Ectodermal cell (in vitro differentiated cells): ENCODE results near the gene TBC1D17.

Experiments
- H3K27ac ChIP-seq: 2 replicates; pipeline ENCODE4 v1.7.0; 2013; ENCODE audit warnings: mild to moderate bottlenecking, low read depth, low read length; ENCODE audit not compliant: insufficient read depth, poor library complexity, severe bottlenecking
- H3K27me3 ChIP-seq: 2 replicates; pipeline ENCODE4 v1.7.0; 2013; ENCODE audit warnings: mild to moderate bottlenecking, low read length; ENCODE audit not compliant: insufficient read depth, control insufficient read depth, poor library complexity, severe bottlenecking
- H3K36me3 ChIP-seq: one replicate; pipeline ENCODE4 v1.7.0; 2013; ENCODE audit warnings: low read length; ENCODE audit not compliant: control insufficient read depth, insufficient read depth
- H3K4me1 ChIP-seq: one replicate; pipeline ENCODE4 v1.7.0; 2013; ENCODE audit warnings: low read length; ENCODE audit not compliant: control insufficient read depth, insufficient read depth
- H3K4me3 ChIP-seq: 2 replicates; pipeline ENCODE4 v1.7.0; 2013; ENCODE audit warnings: low read depth, low read length, control low read depth; ENCODE audit not compliant: insufficient read depth
- H3K9me3 ChIP-seq: 2 replicates; pipeline ENCODE4 v1.7.0; 2013; ENCODE audit warnings: mild to moderate bottlenecking, low read length, moderate library complexity; ENCODE audit not compliant: control insufficient read depth
- WGBS, 2 experiments: methylation state at CpG; one replicate each; pipeline ENCODE4 v1.1.7; 2013; ENCODE audit warnings: missing lambda C conversion rate in 2 of 2; 5-methylcytosine and 5-hydroxymethylcytosine counted together

Gene TBC1D17

GRCh38 chr19:49884109-49884508, 6.6 kb downstream of the TBC1D17 start:
- H3K4me3 ChIP-seq, result no peak overlapping the region
- no peak overlapping the region for H3K27ac ChIP-seq
- H3K4me1 ChIP-seq, result no peaks in the 10 kb centered on the region
- H3K36me3 ChIP-seq, result peaks cover 44% of the 10 kb centered on the region
- WGBS, 2 experiments, result 96 to 97% methylated on average over 18 of the region's 18 CpGs
- H3K9me3 ChIP-seq, result no peaks in the 10 kb centered on the region
- peaks cover under 1% of the 10 kb centered on the region for H3K27me3 ChIP-seq

GRCh38 chr19:49884760-49885159, 7.3 kb downstream of the TBC1D17 start:
- Histone ChIP-seq H3K4me3 (no peak overlapping the region), H3K27me3 (peaks cover 7% of the 10 kb centered on the region), H3K4me1 (no peaks in the 10 kb centered on the region), H3K36me3 (peaks cover 44% of the 10 kb centered on the region), H3K9me3 (no peaks in the 10 kb centered on the region), H3K27ac (no peak overlapping the region)
- WGBS, 2 experiments, result 91 to 94% methylated on average over 3 of the region's 3 CpGs

DNA sequence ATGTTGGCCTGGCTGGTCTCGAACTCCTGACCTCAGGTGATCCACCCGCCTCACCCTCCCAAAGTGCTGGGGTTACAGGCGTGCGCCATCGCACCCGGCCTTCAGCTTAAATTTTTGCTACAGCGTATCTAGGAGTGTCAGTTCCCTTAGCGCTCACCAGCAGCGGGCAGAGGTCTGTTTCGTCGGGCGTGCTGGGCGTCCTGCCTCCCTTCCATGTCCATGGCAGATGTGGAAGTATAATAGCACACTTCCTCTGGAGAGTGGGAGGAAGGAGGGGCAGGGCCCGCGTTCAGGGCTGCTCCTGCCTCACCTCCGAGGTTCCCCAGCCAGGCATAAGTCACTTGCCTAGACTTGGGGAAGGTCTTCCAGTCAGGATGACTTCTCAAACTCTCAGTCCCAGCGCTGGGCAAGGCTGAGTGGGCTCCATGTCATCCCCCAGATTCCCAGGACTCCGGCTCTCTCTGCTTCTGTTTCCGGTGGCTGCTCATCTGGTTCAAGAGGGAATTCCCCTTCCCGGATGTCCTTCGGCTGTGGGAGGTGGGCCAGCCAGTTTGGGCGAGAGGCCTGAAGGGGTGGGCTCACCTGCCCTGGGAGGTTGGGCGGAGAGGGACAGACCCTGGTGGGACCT, 9.6 kb downstream of the TBC1D17 start:
- Histone ChIP-seq H3K4me1 (no peaks in the 10 kb centered on the region), H3K9me3 (no peaks in the 10 kb centered on the region), H3K27ac (no peak overlapping the region), H3K36me3 (peaks cover 27% of the 10 kb centered on the region), H3K27me3 (peaks cover 16% of the 10 kb centered on the region), H3K4me3 (no peak overlapping the region)
- WGBS, 2 experiments, result 93 to 95% methylated on average over 23 of the region's 23 CpGs

- Histone ChIP-seq H3K9me3 (no peaks in the 10 kb centered on the region), H3K27me3 (peaks cover 16% of the 10 kb centered on the region), H3K4me3 (no peak overlapping the region), H3K27ac (no peak overlapping the region), H3K36me3 (peaks cover 20% of the 10 kb centered on the region), H3K4me1 (no peaks in the 10 kb centered on the region)
- WGBS, 2 experiments, result 94 to 96% methylated on average over 54 of the region's 54 CpGs
Measured at GRCh38 chr19:49887665-49888509, 10.4 kb downstream of the TBC1D17 start.

- Histone ChIP-seq H3K9me3 (no peaks in the 10 kb centered on the region), H3K27ac (no peak overlapping the region), H3K36me3 (peaks cover 16% of the 10 kb centered on the region), H3K4me1 (no peaks in the 10 kb centered on the region), H3K4me3 (no peak overlapping the region), H3K27me3 (peaks cover 16% of the 10 kb centered on the region)
- 93 to 96% methylated on average over 18 of the region's 18 CpGs for WGBS, 2 experiments
Measured at GRCh38 chr19:49888510-49888824, 11.0 kb downstream of the TBC1D17 start.

DNA sequence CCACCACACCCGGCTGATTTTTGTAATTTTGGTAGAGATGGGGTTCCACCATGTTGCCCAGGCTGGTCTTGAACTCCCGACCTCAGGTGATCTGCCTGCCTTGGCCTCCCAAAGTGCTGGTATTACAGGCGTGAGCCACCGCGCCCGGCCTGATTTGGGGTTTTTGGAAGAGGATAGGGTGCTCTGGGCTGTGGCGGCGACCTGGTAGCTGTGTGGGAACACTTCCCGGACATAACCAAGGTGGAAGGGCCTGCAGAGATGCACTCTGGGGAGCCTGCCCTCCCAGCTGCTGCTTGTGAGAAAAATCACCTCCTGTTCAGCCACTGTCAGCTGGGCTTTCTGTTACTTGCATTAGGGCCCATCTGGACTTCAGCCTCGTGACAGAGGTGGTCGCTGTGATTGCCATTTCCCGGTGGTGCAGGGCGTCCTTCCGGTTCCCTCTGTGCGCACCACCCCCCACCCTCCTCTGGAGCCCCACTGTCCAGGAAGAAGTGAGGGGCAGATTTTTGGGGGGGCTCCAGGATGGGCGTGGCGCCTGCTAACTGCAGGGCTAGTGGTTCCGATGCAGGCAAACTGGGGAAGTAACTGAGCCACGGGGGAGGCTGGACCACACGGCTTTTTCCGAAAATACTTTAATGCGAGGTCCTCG, 11.7 kb downstream of the TBC1D17 start:
- Histone ChIP-seq H3K4me1 (no peaks in the 10 kb centered on the region), H3K27me3 (peaks cover 16% of the 10 kb centered on the region), H3K9me3 (no peaks in the 10 kb centered on the region), H3K4me3 (no peak overlapping the region), H3K27ac (no peak overlapping the region), H3K36me3 (peaks cover 9% of the 10 kb centered on the region)
- WGBS, 2 experiments, result 95% methylated on average over 23 of the region's 23 CpGs

DNA sequence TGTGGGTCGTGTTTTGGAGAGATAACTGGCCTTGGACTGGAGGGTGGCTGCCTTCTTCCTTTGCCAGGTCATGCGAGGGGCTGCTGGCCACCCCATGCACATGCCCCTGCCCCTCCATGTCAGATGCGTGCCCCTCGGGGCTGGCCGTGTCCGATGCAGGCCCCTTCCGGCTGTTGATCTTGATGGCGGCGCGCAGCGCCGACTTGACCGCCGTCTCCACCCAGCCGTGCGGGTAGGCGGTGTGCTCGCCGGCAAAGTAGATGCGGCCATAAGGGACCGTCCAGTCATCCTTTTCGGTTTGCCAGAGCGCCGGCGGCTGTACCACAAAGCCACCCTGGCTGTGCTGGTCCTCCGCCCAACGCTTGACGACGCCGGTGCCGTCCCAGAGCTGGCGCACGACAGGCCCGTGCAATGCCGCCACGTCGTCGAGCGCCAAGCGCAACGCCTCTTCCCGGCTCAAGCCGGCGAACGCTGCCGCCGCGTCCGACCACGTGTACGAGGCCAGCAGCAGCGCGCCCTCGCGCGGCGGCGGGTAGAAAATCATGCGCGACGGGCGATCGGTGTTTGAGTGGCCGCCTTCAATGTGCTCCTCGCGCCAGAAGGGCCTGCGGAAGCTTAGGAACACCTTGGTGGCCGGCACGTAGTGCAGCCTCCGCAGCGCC, 12.3 kb downstream of the TBC1D17 start:
- Histone ChIP-seq H3K36me3 (peaks cover 3% of the 10 kb centered on the region), H3K4me1 (no peaks in the 10 kb centered on the region), H3K27me3 (peaks cover 16% of the 10 kb centered on the region), H3K27ac (no peak overlapping the region), H3K9me3 (no peaks in the 10 kb centered on the region), H3K4me3 (peak overlapping the region; percentile 23)
- WGBS, 2 experiments, result 47 to 49% methylated on average over 71 of the region's 71 CpGs

DNA sequence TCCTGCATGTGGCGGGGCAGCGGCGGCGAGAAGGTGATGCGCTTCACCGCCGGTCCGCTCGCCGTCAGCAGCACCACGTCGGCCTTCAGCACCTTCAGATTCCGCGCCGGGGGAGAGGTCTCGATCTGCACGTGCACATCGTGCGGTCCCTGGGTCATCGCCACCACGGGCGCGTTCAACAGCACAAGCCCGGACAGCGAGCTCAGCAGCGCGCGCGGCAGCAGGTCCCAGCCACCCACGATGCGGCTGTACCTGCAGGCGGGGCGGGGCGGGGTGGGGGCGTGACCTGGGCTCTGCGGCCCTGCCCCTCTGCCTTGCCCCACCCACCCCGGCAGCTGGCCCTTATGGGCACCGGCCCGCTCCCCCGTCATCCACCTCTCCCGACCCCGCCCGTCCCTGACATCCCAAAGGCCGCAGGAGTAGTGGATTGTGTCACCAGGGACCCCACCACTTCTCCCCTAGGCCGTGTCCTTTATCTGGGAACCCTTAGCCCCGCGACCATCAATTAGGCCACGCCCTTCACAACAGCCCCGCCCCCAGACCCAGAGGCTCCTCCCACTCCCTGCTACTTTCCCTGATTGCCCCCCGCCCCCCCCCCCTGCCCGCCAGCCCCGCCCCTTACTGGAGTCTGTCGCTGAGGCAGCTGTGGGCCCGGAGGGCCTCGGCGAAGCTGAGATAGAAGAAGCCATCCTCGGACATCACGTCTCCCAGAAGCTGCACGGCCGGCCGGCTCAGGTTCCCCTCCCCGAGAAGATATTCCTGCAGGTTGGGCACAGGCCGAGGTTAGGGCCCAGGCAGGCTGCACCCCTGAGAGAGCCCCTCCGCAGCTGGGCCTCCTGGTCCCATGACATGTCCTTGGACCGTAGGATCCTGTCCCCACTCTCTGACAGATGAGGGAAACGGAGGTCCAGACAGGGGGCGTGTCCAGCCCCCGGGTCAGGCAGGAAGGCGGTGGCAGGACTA, 13.1 kb downstream of the TBC1D17 start:
- H3K4me3 ChIP-seq, result peak overlapping the region; percentile 23
- WGBS, 2 experiments, result 21 to 22% methylated on average over 67 to 69 of the region's 69 CpGs

GRCh38 chr19:49891393-49891792, 13.9 kb downstream of the TBC1D17 start:
- peaks cover 16% of the 10 kb centered on the region for H3K27me3 ChIP-seq
- H3K36me3 ChIP-seq, result no peaks in the 10 kb centered on the region
- H3K9me3 ChIP-seq, result no peaks in the 10 kb centered on the region
- H3K4me1 ChIP-seq, result no peaks in the 10 kb centered on the region
- H3K27ac ChIP-seq, result no peak overlapping the region
- 91% methylated on average over 17 of the region's 17 CpGs for WGBS, 2 experiments
- H3K4me3 ChIP-seq, result no peak overlapping the region

More for the DNA sequence above, 13.1 kb downstream of the TBC1D17 start:
- H3K36me3 ChIP-seq, result no peaks in the 10 kb centered on the region
- H3K27ac ChIP-seq, result no peak overlapping the region
- no peaks in the 10 kb centered on the region for H3K9me3 ChIP-seq
- H3K4me1 ChIP-seq, result no peaks in the 10 kb centered on the region
- H3K27me3 ChIP-seq, result peaks cover 16% of the 10 kb centered on the region
